SK-N-SH (cell line): ENCODE measurements around the gene DHRS4L2. TPM values are rescaled to one million over a fixed set of nuclear protein-coding genes. Genes with fewer than 3 reads are reported as not detected.
A peak's percentile ranks its signal among the peaks of the same experiment; 100 is the strongest.
"Not testable (repeated sequence)": the region's sequence is repeated elsewhere in the genome, so short reads cannot be mapped to it uniquely, and the experiment has no call there.

Experiments used
- CTCF ChIA-PET: fragments of 300-600, 350-600 bp; formaldehyde crosslinking; extraction: SDS; loops from one replicate; lab custom pipeline; 2021; lab: Yijun Ruan, JAX
- POLR2A ChIA-PET: fragments of 350-600 bp; sonication (Branson Sonifier 250); formaldehyde crosslinking; extraction: SDS; loops from one replicate; lab custom pipeline; 2020; ENCODE audit warnings: antibody characterized with exemption, inconsistent platforms; lab: Yijun Ruan, JAX
- DNase-seq: peaks from one replicate; pipeline ENCODE4 v3.0.0; 2012
- H2AFZ ChIP-seq: fragments of 200-600 bp; sonication (generic); 2 replicates; pipeline ENCODE4 v1.8.1; 2016; ENCODE audit warnings: antibody characterized with exemption, mild to moderate bottlenecking, low read depth
- H3F3A ChIP-seq: fragments of 200-600 bp; sonication (generic); replicated peaks from 2 replicates; pipeline ENCODE3; 2016; ENCODE audit warnings: antibody characterized with exemption, mild to moderate bottlenecking; ENCODE audit not compliant: insufficient read depth
- H3K27ac ChIP-seq, 2 experiments: fragments of 200-500 bp in 1 of 2; fragments of 200-600 bp in 1 of 2; sonication (Bioruptor generic) in 1 of 2; sonication (generic), shearing (Covaris generic) in 1 of 2; 2 replicates each; pipeline versions ENCODE4 v1.5.1 to v1.6.1; 2014 to 2016; ENCODE audit warnings: low read depth in 2 of 2, inconsistent platforms in 1 of 2, low read length in 1 of 2, mild to moderate bottlenecking in 1 of 2, mixed read lengths in 1 of 2
- H3K27me3 ChIP-seq: fragments of 200-600 bp; sonication (generic), shearing (Covaris generic); 2 replicates; pipeline ENCODE4 v1.6.1; 2016; ENCODE audit warnings: mixed run types; ENCODE audit not compliant: insufficient read depth
- H3K36me3 ChIP-seq, 2 experiments: fragments of 200-500 bp in 1 of 2; fragments of 200-600 bp in 1 of 2; sonication (Bioruptor generic) in 1 of 2; sonication (generic) in 1 of 2; replicated peaks in 1 of 2; 2 replicates each; pipeline versions ENCODE3 to v1.5.1; 2014 to 2016; ENCODE audit warnings: low read length in 1 of 2, mild to moderate bottlenecking in 1 of 2; ENCODE audit not compliant: insufficient read depth in 2 of 2, control insufficient read depth in 1 of 2
- H3K4me1 ChIP-seq, 2 experiments: fragments of 200-500 bp in 1 of 2; fragments of 200-600 bp in 1 of 2; sonication (Bioruptor generic) in 1 of 2; sonication (generic), shearing (Covaris generic) in 1 of 2; 2 replicates each; pipeline versions ENCODE4 v1.5.1 to v1.6.1; 2014 to 2016; ENCODE audit warnings: low read depth in 1 of 2, low read length in 1 of 2, mixed run types in 1 of 2; ENCODE audit not compliant: insufficient read depth in 2 of 2, control insufficient read depth in 1 of 2
- H3K4me2 ChIP-seq: fragments of 200-600 bp; sonication (generic), shearing (Covaris generic); 2 replicates; pipeline ENCODE4 v1.6.1; 2017; ENCODE audit warnings: mixed run types
- H3K4me3 ChIP-seq, 2 experiments: fragments of 200-500 bp in 1 of 2; fragments of 200-600 bp in 1 of 2; sonication (Bioruptor generic) in 1 of 2; sonication (generic), shearing (Covaris generic) in 1 of 2; 2 replicates each; pipeline versions ENCODE4 v1.5.1 to v1.8.1; 2014 to 2016; ENCODE audit warnings: low read depth in 2 of 2, inconsistent platforms in 1 of 2, low read length in 1 of 2, mild to moderate bottlenecking in 1 of 2, mixed read lengths in 1 of 2, moderate library complexity in 1 of 2
- H3K79me2 ChIP-seq: fragments of 200-600 bp; sonication (generic); 2 replicates; pipeline ENCODE4 v1.8.1; 2017; ENCODE audit warnings: mild to moderate bottlenecking; ENCODE audit not compliant: insufficient read depth
- H3K9ac ChIP-seq: fragments of 200-600 bp; sonication (generic); 2 replicates; pipeline ENCODE4 v1.6.1; 2017; ENCODE audit warnings: mixed run types
- H3K9me2 ChIP-seq: fragments of 200-600 bp; sonication (generic); 2 replicates; pipeline ENCODE4 v1.6.1; 2017; ENCODE audit warnings: mixed run types
- H3K9me3 ChIP-seq: fragments of 200-600 bp; sonication (generic); 2 replicates; pipeline ENCODE4 v1.6.1; 2017; ENCODE audit warnings: mixed run types, mild to moderate bottlenecking, moderate library complexity
- H4K20me1 ChIP-seq: fragments of 200-600 bp; sonication (generic); 2 replicates; pipeline ENCODE4 v1.6.1; 2017; ENCODE audit warnings: mild to moderate bottlenecking, mixed run types; ENCODE audit not compliant: insufficient read depth
- WGBS: methylation state at CpG from one replicate; pipeline ENCODE4 v1.1.6; 2017; ENCODE audit warnings: low lambda C conversion rate; 5-methylcytosine and 5-hydroxymethylcytosine counted together
- polyA plus RNA-seq, 3 experiments: library from polyadenylated mRNA; depleted of rRNA; stranded (reverse); fragments of >200 nt; gene quantifications; 2 replicates each; pipeline ENCODE4 v1.2.3, GENCODE V29; 2012

DHRS4L2 gene
- polyA plus RNA-seq, 1 of the 3 experiments (the other 2 are of a cell fraction), result 14.6 TPM

DNA sequence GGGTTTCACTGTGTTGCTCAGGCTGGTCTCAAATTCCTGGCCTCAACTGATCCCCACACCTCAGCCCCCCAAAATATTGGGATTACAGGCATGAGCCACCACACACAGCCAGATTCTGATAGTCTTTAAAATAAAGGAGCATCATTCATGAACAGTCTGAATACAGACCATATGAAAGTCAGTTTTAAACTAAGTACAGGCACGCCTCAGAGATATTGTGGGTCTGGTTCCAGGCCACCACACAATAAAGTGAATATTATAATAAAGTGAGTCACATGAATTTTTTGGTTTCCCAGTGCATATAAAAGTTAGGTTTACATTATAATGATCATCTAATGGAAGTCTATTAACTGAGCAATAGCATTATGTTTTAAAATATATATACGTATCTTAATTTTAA lies 8.1 kb downstream of the DHRS4L2 start:
- H3K9me3 ChIP-seq, H3K4me3 ChIP-seq, H3F3A ChIP-seq, H3K27me3 ChIP-seq, H3K4me2 ChIP-seq, H3K4me1 ChIP-seq, H2AFZ ChIP-seq, H3K27ac ChIP-seq, CTCF ChIA-PET, POLR2A ChIA-PET, H3K36me3 ChIP-seq, H3K9ac ChIP-seq, H3K9me2 ChIP-seq, H4K20me1 ChIP-seq, DNase-seq, H3K79me2 ChIP-seq: not testable (repeated sequence)
- 70% methylated on average over 1 of the region's 2 CpGs for WGBS

DNA sequence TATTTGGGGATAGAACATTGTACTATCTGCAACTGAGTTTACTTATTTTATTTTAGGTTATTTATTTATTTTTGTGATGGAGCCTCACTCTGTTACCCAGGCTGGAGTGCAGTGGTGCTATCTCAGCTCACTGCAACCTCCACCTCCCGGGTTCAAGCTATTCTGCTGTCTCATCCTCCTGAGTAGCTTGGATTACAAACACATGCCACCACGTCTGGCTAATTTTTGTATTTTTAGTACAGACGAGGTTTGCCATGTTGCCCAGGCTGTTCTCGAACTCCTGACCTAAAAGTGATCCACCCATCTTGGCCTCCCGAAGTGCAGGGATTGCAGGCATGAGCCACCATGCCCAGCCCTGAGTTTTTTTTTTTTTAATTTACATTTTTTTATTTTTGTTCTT lies 10.9 kb downstream of the DHRS4L2 start:
- H3K4me1 ChIP-seq, H3K27ac ChIP-seq, H3F3A ChIP-seq, H3K4me3 ChIP-seq, CTCF ChIA-PET, H3K79me2 ChIP-seq, H3K27me3 ChIP-seq, H4K20me1 ChIP-seq, H3K9ac ChIP-seq, H3K36me3 ChIP-seq, POLR2A ChIA-PET, H3K4me2 ChIP-seq, DNase-seq, H3K9me3 ChIP-seq, H2AFZ ChIP-seq, H3K9me2 ChIP-seq: not testable (repeated sequence)
- WGBS, result 45% methylated on average over 3 of the region's 5 CpGs

DNA sequence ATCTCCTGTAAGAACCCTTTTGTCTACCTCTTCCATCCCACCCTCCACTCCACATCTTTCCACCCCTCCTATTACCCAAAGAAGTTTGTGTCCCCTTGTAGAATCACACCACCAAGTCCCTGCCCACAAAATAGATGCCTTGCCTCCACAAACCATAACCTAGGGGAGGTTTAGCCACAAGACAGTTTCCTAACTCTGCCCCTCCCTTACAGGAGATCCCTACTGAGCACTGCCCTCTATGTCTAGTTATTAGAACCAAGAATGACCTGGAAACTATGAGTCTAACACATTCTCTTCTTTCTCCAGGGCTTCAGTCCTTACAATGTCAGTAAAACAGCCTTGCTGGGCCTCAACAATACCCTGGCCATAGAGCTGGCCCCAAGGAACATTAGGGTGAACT lies 12.3 kb downstream of the DHRS4L2 start:
- CTCF ChIA-PET, H3K9me2 ChIP-seq, H3F3A ChIP-seq, H2AFZ ChIP-seq, H3K79me2 ChIP-seq, H4K20me1 ChIP-seq, DNase-seq, H3K27ac ChIP-seq, H3K4me3 ChIP-seq, H3K4me1 ChIP-seq, H3K27me3 ChIP-seq, POLR2A ChIA-PET, H3K4me2 ChIP-seq, H3K36me3 ChIP-seq, H3K9ac ChIP-seq, H3K9me3 ChIP-seq: not testable (repeated sequence)

DNA sequence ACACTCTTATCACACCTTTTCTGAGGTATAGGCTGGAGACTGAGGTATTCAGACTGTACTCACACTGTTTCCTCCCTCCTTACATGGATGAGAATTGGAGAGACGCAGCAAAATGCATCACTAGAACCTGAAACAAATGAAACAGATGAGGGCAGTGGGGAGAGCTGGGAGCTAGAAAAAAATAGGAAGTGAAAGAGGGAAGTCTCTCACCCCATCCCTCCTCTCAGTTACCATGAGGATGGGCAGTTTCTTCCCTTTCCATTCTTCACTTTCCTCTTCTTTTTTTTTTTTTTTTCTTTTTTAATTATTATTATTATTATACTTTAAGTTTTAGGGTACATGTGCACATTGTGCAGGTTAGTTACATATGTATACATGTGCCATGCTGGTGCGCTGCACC lies 12.9 kb downstream of the DHRS4L2 start:
- H3K4me1 ChIP-seq, H4K20me1 ChIP-seq, POLR2A ChIA-PET, DNase-seq, H3K27me3 ChIP-seq, H3K4me3 ChIP-seq, H2AFZ ChIP-seq, H3K27ac ChIP-seq, H3K79me2 ChIP-seq, H3K4me2 ChIP-seq, H3K9me2 ChIP-seq, H3K36me3 ChIP-seq, H3F3A ChIP-seq, CTCF ChIA-PET, H3K9me3 ChIP-seq, H3K9ac ChIP-seq: not testable (repeated sequence)
- 88% methylated on average over 1 of the region's 2 CpGs for WGBS

DNA sequence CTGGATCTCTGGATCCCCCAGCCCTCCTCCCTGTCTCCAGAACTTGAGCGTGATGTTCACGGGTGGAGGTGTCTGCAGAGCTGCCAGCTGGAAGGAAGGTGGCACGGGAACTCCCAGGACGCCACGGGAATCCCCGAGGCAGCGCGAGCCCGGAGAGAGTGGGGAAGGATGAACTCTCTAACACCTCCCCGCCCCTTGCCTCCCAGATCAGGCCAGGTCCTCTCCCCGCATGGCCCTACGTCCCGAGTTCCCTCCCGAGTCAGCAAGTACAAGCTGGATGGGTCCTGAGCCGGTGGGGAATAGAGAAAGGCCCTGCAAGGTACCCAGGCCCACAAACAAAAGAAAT lies 17.7 kb downstream of the DHRS4L2 start:
- H3K79me2 ChIP-seq, H3K4me1 ChIP-seq, H3K9me2 ChIP-seq, POLR2A ChIA-PET, H3K27ac ChIP-seq, H3K36me3 ChIP-seq, H4K20me1 ChIP-seq, DNase-seq, H3F3A ChIP-seq, H3K27me3 ChIP-seq, H3K9me3 ChIP-seq, H2AFZ ChIP-seq, CTCF ChIA-PET: not testable (repeated sequence)
- H3K9ac ChIP-seq, result peak overlapping the region; percentile 21; the same call in 1 of the 2 replicates
- peak overlapping the region; percentile 60; the same call in 1 of the 2 replicates for H3K4me2 ChIP-seq
- WGBS, result 0% methylated on average over 1 of the region's 15 CpGs
- H3K4me3 ChIP-seq, result peak overlapping the region in 1 of 2 experiments; percentile 43; a peak in 2 of 4 replicates
